CD4-positive, alpha-beta T cell treated with Interleukin-10 for 1 hour (primary cell): ENCODE measurements around the gene UST.
"Not testable (repeated sequence)": the region's sequence is repeated elsewhere in the genome, so short reads cannot be mapped to it uniquely, and the experiment has no call there.

ENCODE experiments used
- DNase-seq: peaks from one replicate; pipeline ENCODE4 v3.0.0-alpha.2; 2020

Gene UST

GRCh38 chr6:148842296-148843019, 95.6 kb downstream of the UST start:
- DNase-seq, result no peak

- DNase-seq, result no peak
Observed at GRCh38 chr6:148845464-148845863, 98.6 kb downstream of the UST start.

- DNase-seq, result no peak
Observed at GRCh38 chr6:148846778-148847761, 100.2 kb downstream of the UST start.

GRCh38 chr6:148848915-148849314, 102.1 kb downstream of the UST start:
- DNase-seq, result no peak

GRCh38 chr6:148849449-148849848, 102.6 kb downstream of the UST start:
- DNase-seq, result not testable (repeated sequence)

- no peak for DNase-seq
Observed at GRCh38 chr6:148850964-148851363, 104.1 kb downstream of the UST start.

- no peak for DNase-seq
Observed at GRCh38 chr6:148851683-148852556, 105.1 kb downstream of the UST start.

GRCh38 chr6:148852688-148853087, 105.9 kb downstream of the UST start:
- no peak for DNase-seq

GRCh38 chr6:148853113-148853512, 106.3 kb downstream of the UST start:
- DNase-seq, result not testable (repeated sequence)

- no peak for DNase-seq
Observed at GRCh38 chr6:148854096-148854495, 107.3 kb downstream of the UST start.

GRCh38 chr6:148854992-148855391, 108.2 kb downstream of the UST start:
- DNase-seq, result no peak

GRCh38 chr6:148855744-148856143, 108.9 kb downstream of the UST start:
- no peak for DNase-seq

- DNase-seq, result no peak
Observed at GRCh38 chr6:148857798-148858390, 111.1 kb downstream of the UST start.

- DNase-seq, result not testable (repeated sequence)
Observed at GRCh38 chr6:148864132-148864531, 117.3 kb downstream of the UST start.

GRCh38 chr6:148864941-148865340, 118.1 kb downstream of the UST start:
- no peak for DNase-seq

GRCh38 chr6:148866657-148867268, 119.9 kb downstream of the UST start:
- DNase-seq, result no peak

GRCh38 chr6:148867862-148868261, 121.0 kb downstream of the UST start:
- no peak for DNase-seq

- DNase-seq, result no peak
Observed at GRCh38 chr6:148868314-148868713, 121.5 kb downstream of the UST start.

- no peak for DNase-seq
Observed at GRCh38 chr6:148868901-148869300, 122.1 kb downstream of the UST start.

- DNase-seq, result no peak
Observed at GRCh38 chr6:148869585-148869984, 122.8 kb downstream of the UST start.

- DNase-seq, result no peak
Observed at GRCh38 chr6:148873154-148873553, 126.3 kb downstream of the UST start.

GRCh38 chr6:148873868-148874267, 127.0 kb downstream of the UST start:
- DNase-seq, result no peak
